ENCODE data around the gene OTOA.

Gene OTOA

GRCh38 chr16:21654881-21655280, 8.9 kb upstream of the OTOA start:
- H3F3A ChIP-seq (ENCODE audit: insufficient read depth, low read length): peaks cover 10% of the 10 kb centered on the region
- H3K79me2 ChIP-seq (ENCODE audit: insufficient read depth, low read length): no peaks in the 10 kb centered on the region
- H3K4me1 ChIP-seq (ENCODE audit: insufficient read depth, low read length, severe bottlenecking): peaks cover 34% of the 10 kb centered on the region
- TF ChIP-seq CTCF (IDR thresholded peaks at IDR 0.05; ENCODE audit: low read length) (no peak), EZH2 (IDR thresholded peaks at IDR 0.05; ENCODE audit: borderline replicate concordance, low read length) (no peak)
- no peak overlapping the region for H2AFZ ChIP-seq (ENCODE audit: low read length)
- H3K9ac ChIP-seq (ENCODE audit: low read length): no peak overlapping the region
- H3K36me3 ChIP-seq (ENCODE audit: insufficient read depth, low read length): peaks cover 21% of the 10 kb centered on the region; the same call in 1 of the 2 replicates
- no peaks in the 10 kb centered on the region for H3K27me3 ChIP-seq (ENCODE audit: insufficient read depth, low read length)
- peak overlapping the region; percentile 28 for H3K27ac ChIP-seq (ENCODE audit: low read depth, low read length, poor library complexity, severe bottlenecking)
- no peak overlapping the region for H3K4me2 ChIP-seq (ENCODE audit: low read length)
- no peak overlapping the region for H3K4me3 ChIP-seq (ENCODE audit: low read depth, low read length, poor library complexity, severe bottlenecking)
- no peaks in the 10 kb centered on the region for H4K20me1 ChIP-seq (ENCODE audit: insufficient read depth, low read length)
- no peaks in the 10 kb centered on the region for H3K9me3 ChIP-seq (ENCODE audit: low read length)
- no peaks in the 10 kb centered on the region for H3K9me2 ChIP-seq (ENCODE audit: low read depth, low read length)

DNA sequence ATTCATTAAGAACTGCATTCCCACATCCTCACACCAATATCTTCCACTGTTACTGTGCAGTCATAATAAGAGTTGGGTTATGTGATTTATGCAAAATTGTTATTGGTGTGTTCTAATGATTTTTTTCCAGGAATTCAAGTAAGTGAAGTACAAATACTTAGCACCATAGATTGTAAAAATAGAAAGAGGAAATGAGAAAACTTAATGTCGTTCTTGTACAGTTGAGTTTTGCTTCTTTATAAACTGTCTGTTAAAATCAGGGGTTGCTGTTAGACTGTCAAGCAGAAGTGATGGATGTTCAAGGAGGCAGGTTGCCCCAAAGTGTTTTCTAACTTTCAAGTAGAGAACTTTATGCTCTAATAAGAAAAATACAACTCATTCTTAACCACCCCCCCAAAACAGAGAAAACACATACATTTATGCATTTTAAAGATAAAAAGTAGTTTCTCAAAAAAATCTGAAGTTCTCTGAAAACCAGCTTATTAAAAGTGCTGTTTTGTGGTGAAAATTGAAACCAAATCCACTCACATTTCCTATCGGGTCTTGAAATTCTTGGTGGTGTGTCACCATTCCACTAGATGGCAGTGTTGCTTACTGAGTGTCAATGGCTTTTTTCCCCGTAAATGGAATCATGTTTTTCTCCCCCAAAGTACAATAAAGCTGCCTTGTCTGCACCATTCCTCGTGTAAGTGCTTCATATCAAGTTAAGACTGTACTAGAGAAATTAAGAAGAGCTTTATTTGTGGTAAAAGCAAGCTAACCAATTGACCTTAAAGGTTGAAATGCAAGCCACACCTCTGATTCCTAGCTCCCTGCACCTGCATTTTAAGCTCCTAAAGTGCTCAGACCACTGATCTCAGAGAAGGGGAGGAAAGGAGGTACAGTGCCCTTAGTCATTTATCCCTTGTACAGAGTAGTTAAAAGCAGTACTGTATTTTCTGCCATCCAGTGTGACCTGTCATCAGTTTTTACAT, 6.7 kb upstream of the OTOA start:
- H2AFZ ChIP-seq (ENCODE audit: low read length): no peak overlapping the region
- H3K27ac ChIP-seq (ENCODE audit: low read depth, low read length, poor library complexity, severe bottlenecking): peak overlapping the region; percentile 60
- no peaks in the 10 kb centered on the region for H3K9me3 ChIP-seq (ENCODE audit: low read length)
- H3K9ac ChIP-seq (ENCODE audit: low read length): no peak overlapping the region
- H3K4me3 ChIP-seq (ENCODE audit: low read depth, low read length, poor library complexity, severe bottlenecking): no peak overlapping the region
- H3K4me1 ChIP-seq (ENCODE audit: insufficient read depth, low read length, severe bottlenecking): peaks cover 39% of the 10 kb centered on the region
- no peaks in the 10 kb centered on the region for H3K9me2 ChIP-seq (ENCODE audit: low read depth, low read length)
- peak; percentile 96 for TF ChIP-seq CTCF (IDR thresholded peaks at IDR 0.05; ENCODE audit: low read length)
- TF ChIP-seq EZH2 (IDR thresholded peaks at IDR 0.05; ENCODE audit: borderline replicate concordance, low read length): no peak
- no peaks in the 10 kb centered on the region for H4K20me1 ChIP-seq (ENCODE audit: insufficient read depth, low read length)
- H3K79me2 ChIP-seq (ENCODE audit: insufficient read depth, low read length): no peaks in the 10 kb centered on the region
- no peaks in the 10 kb centered on the region for H3K27me3 ChIP-seq (ENCODE audit: insufficient read depth, low read length)
- H3F3A ChIP-seq (ENCODE audit: insufficient read depth, low read length): peaks cover 10% of the 10 kb centered on the region
- no peak overlapping the region for H3K4me2 ChIP-seq (ENCODE audit: low read length)
- H3K36me3 ChIP-seq (ENCODE audit: insufficient read depth, low read length): peaks cover 21% of the 10 kb centered on the region; the same call in 1 of the 2 replicates

DNA sequence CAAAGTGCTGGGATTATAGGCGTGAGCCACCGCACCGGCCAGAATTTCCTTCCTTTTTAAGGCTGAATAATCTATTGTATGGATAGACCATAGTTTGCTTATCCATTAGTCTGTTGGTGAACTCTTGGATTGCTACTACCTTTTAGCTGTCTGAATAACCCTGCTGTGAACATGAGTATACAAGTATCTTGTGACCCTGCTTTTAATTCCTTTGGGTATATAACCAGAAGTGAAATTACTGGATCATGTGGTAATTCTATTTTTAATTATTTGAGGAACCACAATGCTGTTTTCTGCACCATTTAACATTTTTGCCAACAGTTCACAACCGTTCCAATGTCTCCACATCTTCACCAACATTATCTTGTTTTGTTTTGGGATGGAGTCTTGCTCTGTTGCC, 4.6 kb upstream of the OTOA start:
- Histone ChIP-seq H3K9me3 (ENCODE audit: low read length) (no peaks in the 10 kb centered on the region), H2AFZ (ENCODE audit: low read length) (no peak overlapping the region), H3K4me3 (ENCODE audit: low read depth, low read length, poor library complexity, severe bottlenecking) (no peak overlapping the region), H3F3A (ENCODE audit: insufficient read depth, low read length) (peaks cover 10% of the 10 kb centered on the region), H3K36me3 (ENCODE audit: insufficient read depth, low read length) (peaks cover 21% of the 10 kb centered on the region; the same call in 1 of the 2 replicates), H3K79me2 (ENCODE audit: insufficient read depth, low read length) (no peaks in the 10 kb centered on the region), H3K9ac (ENCODE audit: low read length) (no peak overlapping the region), H3K27ac (ENCODE audit: low read depth, low read length, poor library complexity, severe bottlenecking) (no peak overlapping the region), H4K20me1 (ENCODE audit: insufficient read depth, low read length) (no peaks in the 10 kb centered on the region), H3K4me1 (ENCODE audit: insufficient read depth, low read length, severe bottlenecking) (peaks cover 37% of the 10 kb centered on the region), H3K4me2 (ENCODE audit: low read length) (no peak overlapping the region), H3K9me2 (ENCODE audit: low read depth, low read length) (no peaks in the 10 kb centered on the region), H3K27me3 (ENCODE audit: insufficient read depth, low read length) (no peaks in the 10 kb centered on the region)
- TF ChIP-seq EZH2 (IDR thresholded peaks at IDR 0.05; ENCODE audit: borderline replicate concordance, low read length) (no peak), CTCF (IDR thresholded peaks at IDR 0.05; ENCODE audit: low read length) (no peak)

Measured in OCI-LY1 (cell line).